OCI-LY7 (cell line): Measurements from ENCODE around the gene MUC4. TPM values are rescaled to one million over a fixed set of nuclear protein-coding genes. Genes with fewer than 3 reads are reported as not detected.

Experiments
- BruUV-seq: library from RNA; stranded (reverse); fragments of 400-500 nt; replicated peaks from 2 replicates; lab custom pipeline; 2021; lab: Mats Ljungman, UMichigan
- CTCF ChIA-PET: fragments of 300-600 bp; sonication (Branson Sonifier 250); formaldehyde crosslinking; loops from one replicate; lab custom pipeline; 2022; ENCODE audit warnings: antibody characterized with exemption; ENCODE audit not compliant: unreplicated experiment; lab: Charles Lee
- POLR2A ChIA-PET: fragments of 300-600 bp; sonication (Branson Sonifier 250); formaldehyde crosslinking; loops from one replicate; lab custom pipeline; 2022; ENCODE audit warnings: antibody characterized with exemption; lab: Charles Lee
- DNase-seq: peaks from one replicate; pipeline ENCODE4 v3.0.0-alpha.2; 2015; ENCODE audit warnings: low spot score
- H2AFZ ChIP-seq: fragments of 200-600 bp; sonication (generic), shearing (Covaris generic); 2 replicates; pipeline ENCODE4 v1.6.1; 2014; ENCODE audit warnings: mild to moderate bottlenecking, antibody characterized with exemption, low read length, moderate library complexity
- H3K27ac ChIP-seq: fragments of 200-600 bp; sonication (generic); 2 replicates; pipeline ENCODE4 v1.5.1; 2014; ENCODE audit warnings: mixed run types, low read depth, mild to moderate bottlenecking, moderate library complexity, low read length, inconsistent platforms; ENCODE audit not compliant: poor library complexity, severe bottlenecking
- H3K36me3 ChIP-seq: fragments of 200-600 bp; sonication (generic); 2 replicates; pipeline ENCODE4 v1.6.1; 2014; ENCODE audit warnings: mild to moderate bottlenecking, antibody characterized with exemption, low read length, moderate library complexity, mixed read lengths; ENCODE audit not compliant: insufficient read depth
- H3K4me1 ChIP-seq: fragments of 200-600 bp; sonication (generic); 2 replicates; pipeline ENCODE4 v1.5.1; 2014; ENCODE audit warnings: mild to moderate bottlenecking, low read length; ENCODE audit not compliant: insufficient read depth, poor library complexity, severe bottlenecking
- H3K4me2 ChIP-seq: fragments of 200-600 bp; sonication (generic); 2 replicates; pipeline ENCODE4 v1.6.1; 2014; ENCODE audit warnings: mild to moderate bottlenecking, low read length
- H3K4me3 ChIP-seq: fragments of 200-600 bp; sonication (generic); 2 replicates; pipeline ENCODE4 v1.5.1; 2014; ENCODE audit warnings: mild to moderate bottlenecking, low read depth, low read length; ENCODE audit not compliant: poor library complexity, severe bottlenecking
- H3K79me2 ChIP-seq: fragments of 200-600 bp; sonication (generic); 2 replicates; pipeline ENCODE4 v1.6.1; 2016; ENCODE audit warnings: low read depth, mild to moderate bottlenecking, low read length, moderate library complexity, mixed read lengths; ENCODE audit not compliant: insufficient read depth
- H3K9me2 ChIP-seq: fragments of 200-600 bp; sonication (generic); 2 replicates; pipeline ENCODE4 v1.6.1; 2016; ENCODE audit warnings: mild to moderate bottlenecking, low read length, mixed read lengths; ENCODE audit not compliant: insufficient read depth
- H3K9me3 ChIP-seq: fragments of 200-600 bp; sonication (generic); 2 replicates; pipeline ENCODE4 v1.6.1; 2014; ENCODE audit warnings: mild to moderate bottlenecking, mixed run types, low read length, mixed read lengths
- H4K20me1 ChIP-seq: fragments of 200-600 bp; sonication (generic); 2 replicates; pipeline ENCODE4 v1.6.1; 2014; ENCODE audit warnings: mild to moderate bottlenecking, antibody characterized with exemption, low read length, moderate library complexity, mixed read lengths; ENCODE audit not compliant: insufficient read depth
- CTCF ChIP-seq: fragments of 200-600 bp; sonication (generic); conservative IDR thresholded peaks from 2 replicates; pipeline ENCODE4 v1.5.1; 2014; ENCODE audit warnings: mild to moderate bottlenecking, antibody characterized with exemption, low read length, moderate library complexity, mixed read lengths
- EZH2phosphoT487 ChIP-seq: fragments of 200-600 bp; sonication (generic); IDR thresholded peaks from 2 replicates; pipeline ENCODE4 v1.6.1; 2018; ENCODE audit warnings: low read depth, borderline replicate concordance, mild to moderate bottlenecking, mixed run types, antibody characterized with exemption, low read length, moderate library complexity, mixed read lengths
- intact Hi-C: fragments of 100-400 bp; cut with micrococcal nuclease; formaldehyde crosslinking; loops from one replicate; pipeline ENCODE4 v1.10.0; 2022; ENCODE audit not compliant: unreplicated experiment
- total RNA-seq, 2 experiments: library from RNA; depleted of rRNA in 1 of 2; stranded (reverse); fragments of >200 nt in 1 of 2; shearing (Covaris generic) in 1 of 2; gene quantifications; 2 replicates each; pipeline ENCODE4 v1.2.3, GENCODE V29; 2014 to 2022

Gene MUC4
- total RNA-seq, 2 experiments from 2014 or later = 0.03 to 0.42 TPM

- Histone ChIP-seq H3K27ac (no peak overlapping the region), H3K4me1 (no peaks in the 10 kb centered on the region), H3K79me2 (no peaks in the 10 kb centered on the region), H3K4me3 (no peak overlapping the region), H3K4me2 (no peak overlapping the region), H2AFZ (no peak overlapping the region), H4K20me1 (no peaks in the 10 kb centered on the region), H3K9me2 (no peaks in the 10 kb centered on the region), H3K36me3 (no peaks in the 10 kb centered on the region), H3K9me3 (no peaks in the 10 kb centered on the region)
- no peak for DNase-seq
- ChIA-PET POLR2A (no interaction called here), CTCF (interaction anchor here (0.6 kb wide), 2 partner anchors 14 to 61 kb away, joined by 3 read pairs; no protein-coding TSS in a partner anchor)
- intact Hi-C loops = loop anchor here (5.0 to 10.0 kb wide), 4 partner anchors 87 to 229 kb away; no protein-coding TSS in a partner anchor
- no TSS peak for BruUV-seq
- TF ChIP-seq CTCF = no peak
- no peak for TF ChIP-seq EZH2phosphoT487
Measured at GRCh38 chr3:195853996-195854395, 42.3 kb upstream of the MUC4 start.

GRCh38 chr3:195853036-195853435, 41.3 kb upstream of the MUC4 start:
- intact Hi-C loops = loop anchor here (5.0 to 10.0 kb wide), 4 partner anchors 86 to 228 kb away; no protein-coding TSS in a partner anchor
- H3K27ac ChIP-seq = no peak overlapping the region
- no peak for DNase-seq
- H3K79me2 ChIP-seq = no peaks in the 10 kb centered on the region
- no peak overlapping the region for H2AFZ ChIP-seq
- no peaks in the 10 kb centered on the region for H3K4me1 ChIP-seq
- no peak overlapping the region for H3K4me2 ChIP-seq
- ChIA-PET CTCF (interaction anchor here (0.6 kb wide), 1 partner anchor 188 kb away, joined by 7 read pairs; no protein-coding TSS in a partner anchor), POLR2A (interaction anchor here (1.6 kb wide), 1 partner anchor 9 kb away, joined by 3 read pairs; no protein-coding TSS in a partner anchor)
- no peak overlapping the region for H3K4me3 ChIP-seq
- H3K9me2 ChIP-seq = no peaks in the 10 kb centered on the region
- H4K20me1 ChIP-seq = no peaks in the 10 kb centered on the region
- TF ChIP-seq EZH2phosphoT487 (no peak), CTCF (no peak)
- no peaks in the 10 kb centered on the region for H3K9me3 ChIP-seq
- BruUV-seq = no TSS peak
- no peaks in the 10 kb centered on the region for H3K36me3 ChIP-seq
